ENCODE measurements around the gene LRCOL1. TPM values are rescaled to one million over a fixed set of nuclear protein-coding genes. Genes with fewer than 3 reads are reported as not detected.

The LRCOL1 gene
- total RNA-seq, 8 experiments from 2014 or later, result 0.16 to 1.0 (median 0.45) TPM; not detected in 4

DNA sequence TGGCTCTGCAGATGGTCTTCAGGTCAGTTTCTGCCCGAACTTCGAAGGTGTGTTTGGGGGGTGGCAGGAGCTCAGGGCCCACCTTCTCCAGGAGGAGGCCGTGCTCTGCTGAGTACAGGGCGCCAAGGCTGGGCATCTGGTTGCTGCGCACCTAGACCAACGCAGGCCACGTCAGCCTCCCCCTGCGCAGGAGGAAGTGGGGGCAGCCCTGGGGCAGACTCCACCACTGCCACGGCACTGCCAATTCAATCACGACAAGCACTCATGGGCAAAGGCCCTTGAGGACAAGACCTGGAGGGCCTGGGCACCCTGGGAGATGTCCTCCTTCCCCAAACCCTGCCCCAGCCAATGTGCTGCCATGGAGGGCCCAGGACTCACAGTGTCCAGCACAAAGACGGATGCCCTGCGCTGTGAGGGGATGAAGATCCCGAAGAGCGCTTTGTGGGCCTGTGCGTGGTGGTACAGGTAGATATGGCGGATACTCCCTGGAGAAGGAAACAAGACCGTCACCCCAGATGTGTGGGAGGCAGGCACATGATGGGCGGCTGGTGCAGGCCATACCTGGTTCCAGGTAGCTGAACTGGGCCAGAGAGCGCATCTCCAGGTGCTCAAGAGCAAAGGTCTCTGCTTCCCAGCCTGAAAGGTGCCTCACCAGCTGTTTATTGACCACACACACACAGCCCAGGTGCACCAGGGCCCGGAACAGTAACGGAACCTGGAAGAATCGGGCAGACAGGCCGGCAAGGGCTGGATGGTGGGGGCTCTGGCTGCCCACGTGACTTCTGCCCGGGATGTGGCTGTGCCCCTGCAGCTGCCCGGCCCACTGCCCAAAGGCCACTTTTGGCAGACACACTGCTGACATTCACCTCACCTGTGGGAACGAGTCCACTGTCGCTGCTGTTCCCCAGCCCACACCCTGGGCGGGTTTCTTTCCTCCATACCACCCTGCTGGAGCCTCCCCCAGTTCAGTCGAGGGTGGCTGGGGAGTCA lies 32.8 kb upstream of the LRCOL1 start:
- no peak overlapping the region for H3K27ac ChIP-seq
- ATAC-seq (replicated peaks in 6 of 8), result no peak
- in situ Hi-C loops (cut with MboI; ENCODE audit: low pct_unique_long_range_greater_than_20kb in 2 of 9, low sequenced_read_pairs in 9 of 9, unreplicated experiment in 9 of 9), result no loop called here
- H3K4me1 ChIP-seq (replicated peaks in 1 of 2), result peaks cover 8% of the 10 kb centered on the region in 2 donors
- no peak overlapping the region for H3K4me3 ChIP-seq
- 80 to 100% (median 98%) methylated on average over 1 to 9 of the region's 30 CpGs; no CpG with 5 or more reads in 3 of the 10 experiments for WGBS, 10 experiments

DNA sequence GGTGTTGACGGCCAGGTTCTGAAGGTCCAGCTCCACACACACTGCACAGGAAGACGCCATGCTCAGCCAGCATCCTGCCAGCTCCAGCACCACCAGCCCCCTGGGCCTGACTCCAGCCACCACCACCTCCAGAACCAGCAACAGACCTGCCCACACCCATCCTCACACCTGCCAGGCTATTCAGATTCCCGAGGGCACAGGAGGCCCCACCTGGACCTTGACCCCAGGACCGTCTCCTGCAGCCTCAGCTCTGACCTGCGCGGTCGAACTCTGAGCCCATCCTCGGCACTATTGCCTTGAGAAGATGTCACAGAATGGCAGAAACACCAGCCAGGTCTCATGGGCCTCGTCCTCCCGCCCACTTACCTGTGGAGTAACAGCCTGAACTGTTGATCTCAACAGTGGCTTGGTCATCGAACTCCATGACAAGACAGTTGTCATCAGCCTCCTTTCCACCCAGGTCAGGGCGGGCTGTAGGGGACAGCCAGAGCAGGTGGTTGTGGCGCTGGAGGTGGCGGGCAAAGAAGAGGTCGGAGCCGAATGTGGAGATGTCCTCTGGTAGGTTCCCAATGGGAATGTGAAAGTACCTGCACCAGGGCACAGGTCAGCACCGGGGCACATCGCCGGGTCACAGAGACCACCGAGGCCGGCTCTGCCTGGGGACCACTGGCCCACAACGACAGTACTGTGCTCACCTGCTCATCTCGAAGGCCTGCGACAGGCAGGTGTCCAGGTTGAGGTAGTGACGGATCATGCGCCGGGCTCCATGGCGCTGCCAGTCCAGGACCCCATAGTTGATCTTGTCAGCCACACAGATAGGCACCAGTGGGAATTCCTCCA lies 31.6 kb upstream of the LRCOL1 start:
- 80 to 100% (median 97%) methylated on average over 1 to 24 of the region's 28 CpGs; no CpG with 5 or more reads in 4 of the 10 experiments for WGBS, 10 experiments

DNA sequence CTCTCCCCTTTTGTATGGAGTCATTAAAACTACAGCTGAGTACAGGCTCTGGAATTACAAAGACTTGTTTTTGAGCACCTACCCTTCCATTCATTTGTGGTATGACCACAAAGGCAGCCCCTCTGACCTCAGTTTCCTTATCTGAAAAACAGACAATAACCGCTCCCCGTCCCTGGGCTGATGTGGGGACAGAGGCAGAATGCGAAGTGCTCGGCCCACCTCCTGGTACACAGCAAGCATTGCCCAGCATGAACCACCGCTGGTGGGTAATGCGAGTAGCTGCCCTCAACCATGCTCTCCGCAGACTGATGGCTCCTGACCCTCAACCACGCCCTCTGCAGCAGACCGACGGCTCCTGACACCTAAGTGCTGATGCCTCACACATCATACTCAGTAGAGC lies 30.6 kb upstream of the LRCOL1 start:
- no peak for ATAC-seq (replicated peaks in 6 of 8)
- Histone ChIP-seq H3K4me3 (no peak overlapping the region), H3K4me1 (replicated peaks in 1 of 2) (peaks cover 8 to 9% of the 10 kb centered on the region in 2 donors), H3K27ac (no peak overlapping the region)
- WGBS, 10 experiments, result 79 to 100% methylated on average over 3 to 7 of the region's 10 CpGs; no CpG with 5 or more reads in 8 of the 10 experiments
- in situ Hi-C loops (cut with MboI; ENCODE audit: low pct_unique_long_range_greater_than_20kb in 2 of 9, low sequenced_read_pairs in 9 of 9, unreplicated experiment in 9 of 9), result no loop called here

More for the DNA sequence above, 31.6 kb upstream of the LRCOL1 start:
- no peak overlapping the region for H3K4me3 ChIP-seq
- H3K4me1 ChIP-seq (replicated peaks in 1 of 2), result peaks cover 8 to 9% of the 10 kb centered on the region in 2 donors
- in situ Hi-C loops (cut with MboI; ENCODE audit: low pct_unique_long_range_greater_than_20kb in 2 of 9, low sequenced_read_pairs in 9 of 9, unreplicated experiment in 9 of 9), result no loop called here
- H3K27ac ChIP-seq, result no peak overlapping the region
- ATAC-seq (replicated peaks in 6 of 8), result no peak

DNA sequence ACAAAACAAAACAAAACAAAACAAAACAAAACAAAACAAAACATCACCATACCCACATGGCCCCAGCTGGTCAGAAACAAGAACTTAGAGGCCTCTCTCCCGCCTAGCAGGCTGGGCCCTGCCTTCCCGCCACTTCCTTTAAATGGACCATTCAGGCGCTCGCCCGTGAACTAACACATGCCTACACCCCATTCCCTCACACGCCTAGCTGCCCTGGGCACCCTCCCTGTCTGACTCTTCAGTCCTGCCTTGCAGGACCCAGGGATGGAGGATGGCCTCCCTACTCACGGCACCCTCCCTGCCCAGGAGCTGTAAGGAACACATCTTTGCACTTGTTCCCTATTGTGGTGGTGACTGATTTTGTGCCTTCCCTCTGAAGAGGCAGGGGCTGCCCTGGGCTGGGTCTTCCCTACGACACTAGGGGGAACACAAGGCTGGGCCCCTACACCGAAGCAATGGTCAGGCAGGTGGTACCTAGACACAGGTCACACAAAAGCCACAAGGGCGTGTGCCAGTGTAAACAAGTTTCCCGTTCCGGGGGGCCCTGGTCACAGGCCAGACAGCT lies 29.7 kb upstream of the LRCOL1 start:
- Histone ChIP-seq H3K4me1 (replicated peaks in 1 of 2) (peaks cover 8 to 9% of the 10 kb centered on the region in 2 donors), H3K4me3 (no peak overlapping the region), H3K27ac (no peak overlapping the region)
- in situ Hi-C loops (cut with MboI; ENCODE audit: low pct_unique_long_range_greater_than_20kb in 2 of 9, low sequenced_read_pairs in 9 of 9, unreplicated experiment in 9 of 9), result no loop called here
- ATAC-seq (replicated peaks in 6 of 8), result peak in 1 of 8 experiments; percentile 29
- 72 to 96% (median 90%) methylated on average over 3 to 10 of the region's 12 CpGs; no CpG with 5 or more reads in 6 of the 10 experiments for WGBS, 10 experiments

DNA sequence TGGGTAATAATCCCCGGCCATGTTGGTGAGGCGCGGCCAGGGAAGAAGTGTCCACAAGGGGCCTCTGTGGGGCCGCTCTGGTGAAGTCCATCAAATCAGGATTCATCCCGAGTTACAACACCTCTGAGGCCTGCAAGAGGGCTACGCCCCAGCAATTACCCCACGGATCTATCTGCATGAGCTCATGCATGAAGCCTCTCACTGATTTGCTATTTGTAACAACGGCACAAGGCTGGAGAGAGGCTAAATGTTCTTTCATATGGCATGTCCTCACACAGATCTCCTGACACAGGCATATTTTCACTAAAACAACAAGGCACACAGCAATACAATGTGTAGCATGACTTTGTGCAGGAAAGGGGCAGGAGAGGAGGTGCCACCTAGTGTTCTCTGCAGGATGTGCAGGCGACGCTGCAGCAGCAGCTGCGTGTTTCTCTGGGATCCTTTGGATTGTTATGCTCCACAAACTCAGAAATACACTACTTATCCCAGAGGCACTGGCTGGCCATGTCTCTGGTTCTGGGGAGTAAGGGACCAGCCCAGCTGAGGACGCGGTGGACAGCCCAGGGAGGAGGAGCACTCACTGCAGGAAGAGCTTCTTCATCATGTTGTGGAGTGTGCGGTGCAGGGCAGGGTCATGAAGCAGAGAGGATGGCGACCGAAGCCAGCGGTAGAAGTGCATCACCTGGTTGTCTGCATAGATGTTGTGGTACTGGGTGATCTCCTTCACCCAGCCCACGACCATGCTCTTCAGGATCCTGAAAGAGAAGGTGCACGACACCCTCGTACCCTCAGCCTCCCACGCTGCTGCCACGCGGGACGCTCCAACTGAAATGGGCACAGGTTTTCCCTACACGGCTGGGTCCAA lies 28.4 kb upstream of the LRCOL1 start:
- ATAC-seq (replicated peaks in 6 of 8), result peak; percentile 88 to 95 (median 92)
- Histone ChIP-seq H3K27ac (peak overlapping the region in 1 of 2 donors; percentile 35), H3K4me1 (replicated peaks in 1 of 2) (peaks cover 8 to 9% of the 10 kb centered on the region in 2 donors), H3K4me3 (no peak overlapping the region)
- in situ Hi-C loops (cut with MboI; ENCODE audit: low pct_unique_long_range_greater_than_20kb in 2 of 9, low sequenced_read_pairs in 9 of 9, unreplicated experiment in 9 of 9), result no loop called here
- WGBS, 10 experiments, result 52 to 90% (median 73%) methylated on average over 2 to 11 of the region's 25 CpGs; no CpG with 5 or more reads in 2 of the 10 experiments

DNA sequence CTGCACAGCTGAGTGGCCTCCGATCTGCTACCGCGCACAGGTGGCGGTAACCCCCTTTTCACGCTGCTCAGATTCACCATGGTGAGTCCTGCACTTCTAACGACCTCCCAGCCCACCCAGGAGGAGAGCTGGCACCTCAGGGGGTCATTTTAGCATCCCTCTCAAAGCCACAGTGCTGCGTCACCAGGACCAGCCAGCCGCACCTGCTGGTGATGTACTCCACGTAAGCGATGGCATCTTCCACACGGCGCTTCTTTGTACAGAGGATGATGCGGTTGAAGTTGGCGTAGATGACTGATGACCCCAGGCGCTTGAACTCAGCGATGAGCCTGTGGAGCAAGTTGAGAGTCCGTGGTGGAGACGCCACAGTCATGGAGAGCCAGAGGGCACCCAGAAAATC lies 27.4 kb upstream of the LRCOL1 start:
- ATAC-seq (replicated peaks in 6 of 8), result no peak
- Histone ChIP-seq H3K4me1 (replicated peaks in 1 of 2) (peaks cover 8 to 9% of the 10 kb centered on the region in 2 donors), H3K4me3 (no peak overlapping the region), H3K27ac (no peak overlapping the region)
- in situ Hi-C loops (cut with MboI; ENCODE audit: low pct_unique_long_range_greater_than_20kb in 2 of 9, low sequenced_read_pairs in 9 of 9, unreplicated experiment in 9 of 9), result no loop called here
- WGBS, 10 experiments, result 50 to 97% (median 90%) methylated on average over 2 to 8 of the region's 18 CpGs; no CpG with 5 or more reads in 3 of the 10 experiments

DNA sequence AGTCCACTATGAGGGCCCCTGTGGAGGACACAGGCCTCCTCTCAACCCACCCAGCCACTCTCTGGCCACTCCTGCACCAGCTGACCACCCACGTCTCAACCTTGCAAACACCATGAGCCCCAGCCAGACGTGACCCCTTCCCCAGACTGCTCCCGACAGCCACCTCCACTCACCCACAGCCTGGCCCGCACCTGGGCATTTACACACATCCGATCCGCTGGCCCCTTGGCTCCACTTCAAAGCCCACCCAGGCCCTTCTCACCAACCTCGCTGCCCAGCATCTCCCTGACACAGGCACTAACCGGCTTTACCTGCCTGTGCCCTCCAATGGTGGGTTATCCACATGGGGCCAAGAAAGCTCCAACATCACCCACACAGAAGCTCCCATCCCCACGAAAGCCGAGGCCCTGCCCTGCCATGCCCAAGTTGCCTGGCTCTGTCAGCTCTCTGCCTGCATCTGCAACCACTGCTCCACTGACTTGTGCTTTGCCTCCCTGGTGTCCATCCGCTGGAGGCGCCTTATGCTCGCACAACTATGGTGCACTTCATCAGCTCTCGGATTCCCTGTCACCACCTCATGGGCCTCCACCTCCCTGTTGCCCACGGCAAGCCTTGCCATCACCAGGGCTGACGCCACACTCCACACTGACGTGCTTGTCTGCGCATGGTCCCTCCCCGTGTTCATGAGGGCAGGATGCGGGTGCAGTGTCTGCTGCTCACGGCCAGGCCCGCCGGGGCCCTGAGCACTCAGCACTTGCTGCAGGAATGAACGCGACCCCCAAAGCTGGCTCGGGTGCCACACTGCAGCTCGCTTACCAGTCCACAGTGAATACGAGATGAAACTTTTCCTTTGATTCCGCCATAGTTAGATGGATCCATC lies 24.9 kb upstream of the LRCOL1 start:
- Histone ChIP-seq H3K4me1 (replicated peaks in 1 of 2) (peaks cover 8 to 9% of the 10 kb centered on the region in 2 donors), H3K27ac (no peak overlapping the region), H3K4me3 (no peak overlapping the region)
- 94 to 100% (median 98%) methylated on average over 3 to 19 of the region's 29 CpGs; no CpG with 5 or more reads in 3 of the 10 experiments for WGBS, 10 experiments
- in situ Hi-C loops (cut with MboI; ENCODE audit: low pct_unique_long_range_greater_than_20kb in 2 of 9, low sequenced_read_pairs in 9 of 9, unreplicated experiment in 9 of 9), result no loop called here
- no peak for ATAC-seq (replicated peaks in 6 of 8)

DNA sequence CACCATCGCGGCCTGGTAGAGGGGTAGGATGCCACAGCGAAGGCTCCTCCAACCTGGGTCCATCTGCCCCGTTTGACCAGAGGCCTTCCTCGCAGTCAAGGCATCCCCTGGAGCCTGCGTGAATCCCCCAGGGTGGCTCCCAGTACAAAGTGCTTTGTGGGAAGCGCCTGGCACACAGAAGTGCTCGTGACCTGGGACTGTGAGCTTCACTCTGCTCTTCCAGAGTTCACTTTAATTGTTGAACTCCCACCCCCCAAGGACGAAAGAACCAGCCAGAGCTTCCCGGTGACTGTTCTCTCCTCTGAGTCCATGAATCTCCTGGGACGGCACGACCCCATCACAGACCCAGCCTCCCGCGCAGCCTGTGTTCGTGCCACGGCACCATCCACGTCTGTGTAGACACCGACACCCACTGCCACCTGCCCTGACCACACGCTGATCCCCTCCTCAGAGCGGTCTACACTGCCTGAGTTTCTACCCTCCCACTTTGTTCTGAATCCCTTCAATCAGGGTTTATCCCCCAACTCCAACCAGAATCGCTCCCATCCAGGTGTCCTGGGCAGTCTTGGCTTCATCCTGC lies 24.1 kb upstream of the LRCOL1 start:
- Histone ChIP-seq H3K27ac (no peak overlapping the region), H3K4me1 (replicated peaks in 1 of 2) (peaks cover 8 to 9% of the 10 kb centered on the region in 2 donors), H3K4me3 (no peak overlapping the region)
- 93 to 100% (median 100%) methylated on average over 1 to 4 of the region's 21 CpGs; no CpG with 5 or more reads in 3 of the 10 experiments for WGBS, 10 experiments
- in situ Hi-C loops (cut with MboI; ENCODE audit: low pct_unique_long_range_greater_than_20kb in 2 of 9, low sequenced_read_pairs in 9 of 9, unreplicated experiment in 9 of 9), result no loop called here
- ATAC-seq (replicated peaks in 6 of 8), result no peak

DNA sequence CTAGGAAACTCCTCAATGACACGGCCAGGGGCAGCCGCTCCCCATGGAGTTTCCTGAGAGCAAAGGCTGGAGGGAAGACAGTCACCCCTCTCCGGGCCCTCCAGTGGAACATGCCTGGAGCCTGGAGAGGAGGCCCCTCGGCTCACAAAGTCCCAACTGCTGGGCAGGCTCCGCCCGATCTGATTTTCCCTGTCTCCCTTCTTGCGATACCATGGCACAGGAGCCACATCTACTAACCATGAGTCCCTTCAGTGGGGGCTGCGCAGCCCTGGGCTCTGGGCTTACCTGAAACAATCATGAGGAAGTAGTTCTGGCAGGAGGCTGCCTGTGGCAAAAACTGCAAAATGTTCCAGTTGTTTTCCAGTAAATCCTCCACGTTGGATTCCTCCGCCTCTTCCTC lies 23.5 kb upstream of the LRCOL1 start:
- in situ Hi-C loops (cut with MboI; ENCODE audit: low pct_unique_long_range_greater_than_20kb in 2 of 9, low sequenced_read_pairs in 9 of 9, unreplicated experiment in 9 of 9), result no loop called here
- no peak overlapping the region for H3K27ac ChIP-seq
- WGBS, 10 experiments, result 50 to 100% (median 82%) methylated on average over 2 to 3 of the region's 10 CpGs; no CpG with 5 or more reads in 5 of the 10 experiments

DNA sequence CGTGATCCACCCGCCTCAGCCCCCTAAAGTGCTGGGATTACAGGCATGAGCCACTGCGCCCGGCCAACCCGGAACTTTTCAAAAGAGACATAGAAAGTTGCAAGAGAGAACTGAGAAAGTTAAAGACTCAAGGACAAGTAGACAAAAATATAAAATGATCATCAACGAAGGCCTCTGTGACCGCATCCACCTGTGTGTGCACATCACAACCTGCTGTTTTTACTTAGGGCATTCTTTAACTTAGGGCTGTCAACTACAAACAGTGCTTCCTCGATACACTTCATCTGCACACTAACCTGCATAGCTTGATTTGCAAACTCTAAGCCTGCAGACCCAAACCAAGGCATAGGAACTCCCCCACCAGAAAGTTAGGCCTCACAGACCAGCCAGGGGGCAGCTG lies 23.0 kb upstream of the LRCOL1 start:
- H3K4me3 ChIP-seq, result no peak overlapping the region
- H3K4me1 ChIP-seq (replicated peaks in 1 of 2), result peaks cover 1 to 3% of the 10 kb centered on the region in 2 donors
- in situ Hi-C loops (cut with MboI; ENCODE audit: low pct_unique_long_range_greater_than_20kb in 2 of 9, low sequenced_read_pairs in 9 of 9, unreplicated experiment in 9 of 9), result no loop called here
- WGBS, 10 experiments, result 60 to 100% (median 93%) methylated on average over 1 to 7 of the region's 8 CpGs; no CpG with 5 or more reads in 1 of the 10 experiments
- H3K27ac ChIP-seq, result no peak overlapping the region
- ATAC-seq (replicated peaks in 6 of 8), result no peak

More for the DNA sequence above, 23.5 kb upstream of the LRCOL1 start:
- ATAC-seq (replicated peaks in 6 of 8), result peak in 4 of 8 experiments; percentile 14 to 47 (median 34)
- Histone ChIP-seq H3K4me1 (replicated peaks in 1 of 2) (peaks cover 6 to 8% of the 10 kb centered on the region in 2 donors), H3K4me3 (no peak overlapping the region)
